Smooth muscle cell (in vitro differentiated cells): Measurements from ENCODE around the gene SNX9. TPM values are rescaled to one million over a fixed set of nuclear protein-coding genes. Genes with fewer than 3 reads are reported as not detected.

Experiments used
- DNase-seq: peaks from one replicate; lab custom pipeline; 2025; ENCODE audit not compliant: unreplicated experiment; lab: John Stamatoyannopoulos, UW
- H2AFZ ChIP-seq: fragments of 200-600 bp; sonication (generic); 2 replicates; pipeline ENCODE4 v1.6.0; 2016; ENCODE audit warnings: antibody characterized with exemption, low read depth, mild to moderate bottlenecking
- H3F3A ChIP-seq: fragments of 200-600 bp; sonication (generic); 2 replicates; pipeline ENCODE4 v1.6.0; 2017; ENCODE audit warnings: antibody characterized with exemption, low read depth
- H3K27ac ChIP-seq: fragments of 200-600 bp; sonication (generic); 2 replicates; pipeline ENCODE4 v1.5.1; 2016; ENCODE audit warnings: low read depth, mild to moderate bottlenecking
- H3K27me3 ChIP-seq: fragments of 200-600 bp; sonication (generic); 2 replicates; pipeline ENCODE4 v1.6.1; 2016; ENCODE audit warnings: low read depth, mild to moderate bottlenecking
- H3K36me3 ChIP-seq: fragments of 200-600 bp; sonication (generic); 2 replicates; pipeline ENCODE4 v1.5.1; 2016; ENCODE audit warnings: low read depth
- H3K4me1 ChIP-seq: fragments of 200-600 bp; sonication (generic); 2 replicates; pipeline ENCODE4 v1.5.1; 2016; ENCODE audit warnings: low read depth
- H3K4me2 ChIP-seq: fragments of 200-600 bp; sonication (generic); 2 replicates; pipeline ENCODE4 v1.6.0; 2016; ENCODE audit warnings: mild to moderate bottlenecking
- H3K4me3 ChIP-seq: fragments of 200-600 bp; sonication (generic); 2 replicates; pipeline ENCODE4 v1.5.1; 2016; ENCODE audit warnings: mild to moderate bottlenecking
- H3K79me2 ChIP-seq: fragments of 200-600 bp; sonication (generic); 2 replicates; pipeline ENCODE4 v1.6.0; 2016; ENCODE audit warnings: low read depth, mild to moderate bottlenecking
- H3K9ac ChIP-seq: fragments of 200-600 bp; sonication (generic); 2 replicates; pipeline ENCODE4 v1.6.0; 2016; ENCODE audit warnings: low read depth
- H3K9me3 ChIP-seq: fragments of 200-600 bp; sonication (generic); replicated peaks from 2 replicates; pipeline ENCODE4 v1.5.1; 2016; ENCODE audit warnings: low read depth
- H4K20me1 ChIP-seq: fragments of 200-600 bp; sonication (generic); 2 replicates; pipeline ENCODE4 v1.6.0; 2016; ENCODE audit warnings: low read depth
- CTCF ChIP-seq: fragments of 200-600 bp; sonication (generic); IDR thresholded peaks from 2 replicates; pipeline ENCODE4 v1.5.1; 2017; ENCODE audit warnings: borderline replicate concordance, mild to moderate bottlenecking, antibody characterized with exemption; ENCODE audit not compliant: insufficient read depth, poor library complexity, severe bottlenecking
- WGBS: methylation state at CpG from one replicate; pipeline ENCODE4 v1.1.7; 2016; ENCODE audit warnings: low lambda C conversion rate; 5-methylcytosine and 5-hydroxymethylcytosine counted together
- polyA plus RNA-seq: library from polyadenylated mRNA; unstranded; fragments of >200 nt; fragmentation: Nextera tagmentation; extraction: Ambion mirVana; gene quantifications from 2 replicates; pipeline ENCODE4 v1.2.1, GENCODE V29; 2016
- total RNA-seq: library from RNA; depleted of rRNA; stranded (reverse); fragments of >200 nt; gene quantifications from 2 replicates; pipeline ENCODE4 v1.2.3, GENCODE V29; 2014

Gene SNX9
- total and polyA plus RNA-seq, 2 experiments from 2014 or later = 28.9 to 29.0 TPM

- no peak for TF ChIP-seq CTCF
- no peak for DNase-seq
- Histone ChIP-seq H3K27ac (no peak overlapping the region), H3K4me3 (no peak overlapping the region), H3F3A (peaks cover 4% of the 10 kb centered on the region), H3K4me2 (no peak overlapping the region), H3K4me1 (peaks cover 19% of the 10 kb centered on the region), H3K27me3 (no peaks in the 10 kb centered on the region), H3K9me3 (no peaks in the 10 kb centered on the region), H3K9ac (no peak overlapping the region), H4K20me1 (peaks cover 6% of the 10 kb centered on the region), H2AFZ (no peak overlapping the region), H3K79me2 (no peaks in the 10 kb centered on the region), H3K36me3 (peaks cover 12% of the 10 kb centered on the region)
- WGBS = 91% methylated on average over 7 of the region's 7 CpGs
Observed at GRCh38 chr6:157907651-157908050, 84.6 kb downstream of the SNX9 start.

GRCh38 chr6:157908369-157909281 lies 85.6 kb downstream of the SNX9 start:
- no peaks in the 10 kb centered on the region for H3K79me2 ChIP-seq
- H4K20me1 ChIP-seq = peaks cover 6% of the 10 kb centered on the region
- H3K36me3 ChIP-seq = peaks cover 12% of the 10 kb centered on the region
- H3K9ac ChIP-seq = no peak overlapping the region
- TF ChIP-seq CTCF = no peak
- 87% methylated on average over 7 of the region's 7 CpGs for WGBS
- H3K27ac ChIP-seq = no peak overlapping the region
- H3K4me1 ChIP-seq = peaks cover 19% of the 10 kb centered on the region
- peaks cover 4% of the 10 kb centered on the region for H3F3A ChIP-seq
- DNase-seq = no peak
- H3K9me3 ChIP-seq = no peaks in the 10 kb centered on the region
- H3K4me2 ChIP-seq = no peak overlapping the region
- H3K4me3 ChIP-seq = no peak overlapping the region
- no peaks in the 10 kb centered on the region for H3K27me3 ChIP-seq
- H2AFZ ChIP-seq = no peak overlapping the region

GRCh38 chr6:157909282-157909664 lies 86.2 kb downstream of the SNX9 start:
- Histone ChIP-seq H3K4me1 (peaks cover 19% of the 10 kb centered on the region), H3K9me3 (no peaks in the 10 kb centered on the region), H3K27ac (no peak overlapping the region), H3K36me3 (peaks cover 12% of the 10 kb centered on the region), H3K4me3 (no peak overlapping the region), H4K20me1 (peaks cover 6% of the 10 kb centered on the region), H3K4me2 (no peak overlapping the region), H3F3A (peaks cover 4% of the 10 kb centered on the region), H2AFZ (no peak overlapping the region), H3K79me2 (no peaks in the 10 kb centered on the region), H3K27me3 (no peaks in the 10 kb centered on the region), H3K9ac (no peak overlapping the region)
- 92% methylated on average over 3 of the region's 3 CpGs for WGBS
- no peak for TF ChIP-seq CTCF
- DNase-seq = no peak
